ENCODE measurements around the gene SRBD1.

Gene SRBD1

GRCh38 chr2:45496869-45497268 is 114.2 kb downstream of the SRBD1 start:
- no peaks in the 10 kb centered on the region for H3K36me3 ChIP-seq (ENCODE audit: insufficient read depth, low read length)
- H3K9me3 ChIP-seq (ENCODE audit: low read length), result no peaks in the 10 kb centered on the region
- no peaks in the 10 kb centered on the region for H3K4me1 ChIP-seq (ENCODE audit: insufficient read depth, low read length)

GRCh38 chr2:45494978-45495293 is 116.1 kb downstream of the SRBD1 start:
- Histone ChIP-seq H3K4me1 (ENCODE audit: insufficient read depth, low read length) (no peaks in the 10 kb centered on the region), H2AFZ (ENCODE audit: low read depth, low read length) (no peak overlapping the region), H3K9me3 (ENCODE audit: low read length) (no peaks in the 10 kb centered on the region), H3K4me3 (ENCODE audit: low read length) (no peak overlapping the region), H3K27me3 (ENCODE audit: insufficient read depth, low read length) (no peaks in the 10 kb centered on the region), H3K36me3 (ENCODE audit: insufficient read depth, low read length) (no peaks in the 10 kb centered on the region)

More at GRCh38 chr2:45496869-45497268, 114.2 kb downstream of the SRBD1 start:
- Histone ChIP-seq H3K27me3 (ENCODE audit: insufficient read depth, low read length) (no peaks in the 10 kb centered on the region), H2AFZ (ENCODE audit: low read depth, low read length) (no peak overlapping the region), H3K4me3 (ENCODE audit: low read length) (no peak overlapping the region)

- H3K36me3 ChIP-seq (ENCODE audit: insufficient read depth, low read length), result no peaks in the 10 kb centered on the region
- H3K4me3 ChIP-seq (ENCODE audit: low read length), result no peak overlapping the region
- no peaks in the 10 kb centered on the region for H3K4me1 ChIP-seq (ENCODE audit: insufficient read depth, low read length)
- H2AFZ ChIP-seq (ENCODE audit: low read depth, low read length), result no peak overlapping the region
- H3K9me3 ChIP-seq (ENCODE audit: low read length), result no peaks in the 10 kb centered on the region
- no peaks in the 10 kb centered on the region for H3K27me3 ChIP-seq (ENCODE audit: insufficient read depth, low read length)
These were observed 116.6 kb downstream of the SRBD1 start for GRCh38 chr2:45494275-45494977.

- Histone ChIP-seq H3K36me3 (ENCODE audit: insufficient read depth, low read length) (peaks cover 2% of the 10 kb centered on the region), H3K4me3 (ENCODE audit: low read length) (no peak overlapping the region), H2AFZ (ENCODE audit: low read depth, low read length) (no peak overlapping the region), H3K27me3 (ENCODE audit: insufficient read depth, low read length) (no peaks in the 10 kb centered on the region), H3K4me1 (ENCODE audit: insufficient read depth, low read length) (no peaks in the 10 kb centered on the region), H3K9me3 (ENCODE audit: low read length) (no peaks in the 10 kb centered on the region)
These were observed 126.1 kb downstream of the SRBD1 start for GRCh38 chr2:45484965-45485364.

DNA sequence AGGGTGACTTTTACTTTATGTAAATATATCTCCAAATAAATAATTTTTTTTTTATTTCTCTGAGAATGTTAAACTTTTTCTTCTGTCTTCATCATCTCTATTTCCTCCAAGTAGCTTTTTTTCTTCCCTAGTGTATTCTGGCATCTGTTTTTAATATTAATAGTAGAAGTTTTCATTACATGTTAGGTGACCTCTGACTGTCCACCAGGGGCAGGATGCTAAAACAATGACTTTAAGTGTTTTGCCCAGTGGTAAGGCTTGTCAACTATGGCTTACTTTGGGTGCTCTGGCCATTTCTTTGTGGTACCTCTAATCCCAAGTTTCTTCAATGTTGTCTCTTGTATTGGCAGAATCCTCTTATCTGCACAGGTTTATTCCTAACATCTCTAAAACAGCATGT is 127.1 kb downstream of the SRBD1 start:
- H3K36me3 ChIP-seq (ENCODE audit: insufficient read depth, low read length), result peaks cover 2% of the 10 kb centered on the region
- no peak overlapping the region for H3K4me3 ChIP-seq (ENCODE audit: low read length)
- no peaks in the 10 kb centered on the region for H3K4me1 ChIP-seq (ENCODE audit: insufficient read depth, low read length)
- H3K27me3 ChIP-seq (ENCODE audit: insufficient read depth, low read length), result no peaks in the 10 kb centered on the region
- H3K9me3 ChIP-seq (ENCODE audit: low read length), result no peaks in the 10 kb centered on the region
- H2AFZ ChIP-seq (ENCODE audit: low read depth, low read length), result no peak overlapping the region

DNA sequence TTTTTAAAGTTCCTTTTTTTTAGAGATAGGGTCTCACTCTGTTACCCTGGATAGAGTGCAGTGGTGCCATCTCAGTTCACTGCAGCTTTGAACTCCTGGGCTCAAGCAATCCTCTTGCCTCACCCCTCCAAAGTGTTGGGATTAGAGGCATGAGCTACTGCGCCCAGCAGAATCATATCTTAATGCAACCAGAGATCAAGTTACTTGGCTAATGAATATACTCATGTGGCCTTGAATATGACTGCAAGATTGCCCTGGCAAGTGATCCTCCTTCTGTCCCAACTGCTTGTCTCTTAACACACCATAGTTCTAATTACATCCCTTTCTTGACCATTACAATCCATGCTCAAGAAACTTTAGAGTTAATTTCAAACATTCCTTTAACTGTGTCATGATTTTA is 133.5 kb downstream of the SRBD1 start:
- no peak overlapping the region for H3K4me3 ChIP-seq (ENCODE audit: low read length)
- no peak overlapping the region for H2AFZ ChIP-seq (ENCODE audit: low read depth, low read length)
- H3K36me3 ChIP-seq (ENCODE audit: insufficient read depth, low read length), result peaks cover 2% of the 10 kb centered on the region
- H3K27me3 ChIP-seq (ENCODE audit: insufficient read depth, low read length), result no peaks in the 10 kb centered on the region
- H3K9me3 ChIP-seq (ENCODE audit: low read length), result no peaks in the 10 kb centered on the region
- no peaks in the 10 kb centered on the region for H3K4me1 ChIP-seq (ENCODE audit: insufficient read depth, low read length)

DNA sequence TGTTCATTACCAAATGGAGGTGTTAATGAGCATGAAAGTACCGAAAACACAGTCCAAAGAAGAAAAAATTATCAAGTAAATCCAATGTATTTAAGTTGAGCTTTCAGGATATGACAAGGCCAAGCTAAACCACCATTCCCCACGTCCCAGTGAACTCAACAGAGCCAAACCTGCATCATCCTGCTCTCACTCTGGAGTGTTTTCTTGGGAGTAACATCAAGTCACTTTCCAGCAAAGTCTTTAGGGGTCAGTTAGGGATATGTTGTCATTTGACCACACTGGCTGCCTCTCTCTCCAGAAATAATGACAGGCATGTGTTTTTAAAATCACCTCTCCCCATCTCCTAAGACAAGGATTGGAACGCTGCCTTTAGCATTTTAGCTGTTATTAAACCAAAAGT is 140.5 kb downstream of the SRBD1 start:
- Histone ChIP-seq H3K36me3 (ENCODE audit: insufficient read depth, low read length) (no peaks in the 10 kb centered on the region), H2AFZ (ENCODE audit: low read depth, low read length) (no peak overlapping the region), H3K4me1 (ENCODE audit: insufficient read depth, low read length) (peaks cover 24% of the 10 kb centered on the region), H3K4me3 (ENCODE audit: low read length) (no peak overlapping the region), H3K27me3 (ENCODE audit: insufficient read depth, low read length) (no peaks in the 10 kb centered on the region), H3K9me3 (ENCODE audit: low read length) (no peaks in the 10 kb centered on the region)

DNA sequence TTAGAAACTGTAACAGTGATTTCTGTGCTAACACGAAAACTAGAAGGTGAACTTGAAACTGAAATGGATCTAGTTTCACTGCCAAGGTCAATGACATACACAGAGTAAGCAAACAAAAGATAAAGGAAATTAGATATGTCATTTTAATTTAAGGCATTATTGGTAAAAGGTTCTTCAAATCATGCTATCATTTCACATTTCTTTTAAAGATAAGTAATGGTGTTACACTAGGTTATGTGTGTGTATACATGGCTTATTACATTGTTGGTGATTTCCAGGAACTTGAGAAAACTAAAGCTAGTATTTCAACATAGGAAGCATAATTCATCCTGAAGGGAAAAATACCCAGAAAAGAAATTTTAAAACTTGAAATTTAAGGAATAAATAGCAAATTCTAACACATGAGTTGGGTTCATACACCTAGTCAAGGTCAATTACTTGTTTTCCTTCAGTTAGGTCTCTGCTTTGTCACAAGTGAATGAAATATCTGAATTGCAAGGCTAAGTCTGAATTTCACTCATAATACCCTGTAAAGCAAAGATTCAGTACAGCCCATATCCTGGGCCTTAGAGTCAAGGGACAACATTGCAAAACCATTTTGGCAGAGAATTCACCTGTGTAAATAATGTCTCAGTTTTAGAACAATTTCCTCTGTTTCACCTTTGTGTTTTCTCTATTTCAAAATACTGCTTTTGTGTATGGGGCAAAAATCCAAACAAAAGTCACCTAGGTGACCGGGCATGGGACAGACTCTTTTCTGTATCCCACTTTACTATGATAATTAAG is 141.6 kb downstream of the SRBD1 start:
- Histone ChIP-seq H2AFZ (ENCODE audit: low read depth, low read length) (no peak overlapping the region), H3K9me3 (ENCODE audit: low read length) (no peaks in the 10 kb centered on the region), H3K4me1 (ENCODE audit: insufficient read depth, low read length) (peaks cover 24% of the 10 kb centered on the region), H3K36me3 (ENCODE audit: insufficient read depth, low read length) (no peaks in the 10 kb centered on the region), H3K27me3 (ENCODE audit: insufficient read depth, low read length) (no peaks in the 10 kb centered on the region), H3K4me3 (ENCODE audit: low read length) (no peak overlapping the region)

- no peaks in the 10 kb centered on the region for H3K9me3 ChIP-seq (ENCODE audit: low read length)
- no peaks in the 10 kb centered on the region for H3K27me3 ChIP-seq (ENCODE audit: insufficient read depth, low read length)
- H3K4me3 ChIP-seq (ENCODE audit: low read length), result no peak overlapping the region
- no peaks in the 10 kb centered on the region for H3K36me3 ChIP-seq (ENCODE audit: insufficient read depth, low read length)
- no peak overlapping the region for H2AFZ ChIP-seq (ENCODE audit: low read depth, low read length)
- H3K4me1 ChIP-seq (ENCODE audit: insufficient read depth, low read length), result peaks cover 29% of the 10 kb centered on the region
These were observed 142.8 kb downstream of the SRBD1 start for GRCh38 chr2:45468279-45468678.

DNA sequence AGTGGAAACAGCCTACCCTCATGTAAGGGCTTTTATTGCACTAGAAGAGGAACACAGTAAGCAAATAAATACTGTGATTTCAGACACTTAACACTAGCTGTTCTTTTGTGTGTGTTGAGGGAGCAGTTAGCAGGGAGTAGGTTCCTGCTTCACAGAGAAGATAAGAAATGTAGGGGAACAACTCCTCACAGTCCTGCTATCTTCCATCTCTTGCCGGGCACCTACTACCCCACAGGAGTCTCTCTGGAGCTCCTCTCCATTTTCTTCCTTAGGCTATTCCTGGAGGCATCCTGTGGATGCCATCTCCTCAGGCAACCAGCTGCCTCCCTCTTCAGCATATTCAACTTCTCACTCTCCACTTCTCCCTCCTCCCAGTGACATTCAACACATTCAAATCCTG is 145.0 kb downstream of the SRBD1 start:
- Histone ChIP-seq H3K36me3 (ENCODE audit: insufficient read depth, low read length) (peaks cover 4% of the 10 kb centered on the region), H3K9me3 (ENCODE audit: low read length) (no peaks in the 10 kb centered on the region), H3K27me3 (ENCODE audit: insufficient read depth, low read length) (no peaks in the 10 kb centered on the region), H3K4me3 (ENCODE audit: low read length) (no peak overlapping the region), H2AFZ (ENCODE audit: low read depth, low read length) (no peak overlapping the region), H3K4me1 (ENCODE audit: insufficient read depth, low read length) (peaks cover 29% of the 10 kb centered on the region)

DNA sequence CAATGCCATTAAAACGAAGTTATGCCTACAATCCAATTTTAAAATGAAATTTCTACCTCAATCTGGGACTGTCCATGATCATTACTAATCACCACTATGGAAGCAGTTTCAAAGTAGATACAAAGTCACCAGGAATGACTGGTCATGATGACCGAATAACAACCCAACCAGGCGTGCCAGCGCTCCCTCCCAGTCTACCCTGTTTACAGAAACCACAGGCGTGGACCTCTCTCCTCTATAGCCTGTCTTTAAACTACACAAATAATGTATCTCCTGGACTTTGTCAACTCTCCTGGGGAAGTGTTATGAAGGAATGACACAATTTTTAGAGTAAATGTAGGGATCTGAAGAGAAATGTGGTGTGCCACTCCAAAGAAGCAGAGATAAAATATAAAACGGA is 150.2 kb downstream of the SRBD1 start:
- Histone ChIP-seq H3K4me3 (ENCODE audit: low read length) (no peak overlapping the region), H3K36me3 (ENCODE audit: insufficient read depth, low read length) (peaks cover 4% of the 10 kb centered on the region), H3K27me3 (ENCODE audit: insufficient read depth, low read length) (no peaks in the 10 kb centered on the region), H2AFZ (ENCODE audit: low read depth, low read length) (no peak overlapping the region), H3K9me3 (ENCODE audit: low read length) (no peaks in the 10 kb centered on the region), H3K4me1 (ENCODE audit: insufficient read depth, low read length) (peaks cover 16% of the 10 kb centered on the region)

DNA sequence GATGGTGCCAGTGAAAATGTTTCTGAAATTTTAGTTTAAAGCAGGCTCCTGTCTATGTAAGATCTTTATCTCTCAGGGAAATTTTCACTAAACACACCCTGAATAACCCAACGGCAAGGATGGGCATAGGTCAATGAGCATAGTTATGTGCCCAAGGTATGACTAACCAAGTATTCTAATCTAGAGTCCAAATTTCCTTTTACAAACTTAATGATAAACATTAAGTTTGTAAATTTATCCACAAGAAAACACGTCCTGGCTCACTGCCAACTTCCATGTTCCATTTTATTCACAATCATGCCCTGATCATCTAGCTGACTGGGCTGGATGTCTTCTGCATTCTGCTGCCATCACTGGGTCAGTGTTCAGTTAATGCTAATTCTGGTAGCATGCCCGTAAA is 151.2 kb downstream of the SRBD1 start:
- peaks cover 4% of the 10 kb centered on the region for H3K36me3 ChIP-seq (ENCODE audit: insufficient read depth, low read length)
- H2AFZ ChIP-seq (ENCODE audit: low read depth, low read length), result no peak overlapping the region
- H3K27me3 ChIP-seq (ENCODE audit: insufficient read depth, low read length), result no peaks in the 10 kb centered on the region
- H3K9me3 ChIP-seq (ENCODE audit: low read length), result no peaks in the 10 kb centered on the region
- no peak overlapping the region for H3K4me3 ChIP-seq (ENCODE audit: low read length)
- peaks cover 18% of the 10 kb centered on the region for H3K4me1 ChIP-seq (ENCODE audit: insufficient read depth, low read length)

DNA sequence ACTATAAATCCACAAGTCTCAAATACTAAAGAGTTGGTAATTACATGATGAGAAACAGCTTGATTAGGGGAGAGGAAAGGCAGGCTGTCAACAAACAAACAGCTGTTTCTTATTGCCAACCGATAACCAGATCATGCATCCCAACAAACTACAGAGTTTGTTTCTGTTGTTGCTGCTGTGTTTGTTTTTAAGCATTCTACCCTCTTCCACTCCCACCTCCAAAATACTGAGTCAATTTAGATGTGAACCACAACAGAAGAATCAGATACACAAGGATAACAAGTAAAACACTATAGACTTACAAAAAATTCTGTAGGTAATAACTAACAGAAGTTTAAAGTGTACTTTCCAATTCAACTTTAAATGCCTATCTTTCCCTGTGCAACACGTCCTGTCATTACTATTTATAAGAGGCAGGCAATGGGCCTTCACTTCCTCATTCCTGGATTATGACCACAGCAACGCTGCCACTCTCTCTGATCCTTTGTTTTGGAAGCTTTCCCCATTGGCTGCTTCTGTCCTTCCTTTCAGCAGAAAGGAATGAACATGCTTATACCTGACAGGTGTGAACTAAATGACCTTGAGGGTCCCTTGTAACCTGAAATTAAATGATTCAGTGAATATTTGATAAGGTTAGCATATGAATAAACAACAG is 152.0 kb downstream of the SRBD1 start:
- Histone ChIP-seq H3K9me3 (ENCODE audit: low read length) (no peaks in the 10 kb centered on the region), H3K27me3 (ENCODE audit: insufficient read depth, low read length) (no peaks in the 10 kb centered on the region), H3K4me3 (ENCODE audit: low read length) (no peak overlapping the region), H3K36me3 (ENCODE audit: insufficient read depth, low read length) (peaks cover 4% of the 10 kb centered on the region), H3K4me1 (ENCODE audit: insufficient read depth, low read length) (peaks cover 13% of the 10 kb centered on the region), H2AFZ (ENCODE audit: low read depth, low read length) (no peak overlapping the region)

Data from neuron (in vitro differentiated cells).